ENCODE measurements around the gene HIPK4. TPM values are rescaled to one million over a fixed set of nuclear protein-coding genes. Genes with fewer than 3 reads are reported as not detected.
A peak's percentile ranks its signal among the peaks of the same experiment; 100 is the strongest.

The HIPK4 gene
- polyA plus RNA-seq, 3 donors, result 0.09 TPM; not detected in 2

GRCh38 chr19:40332669-40333068 is 57.3 kb downstream of the HIPK4 start:
- no peak overlapping the region for H3K4me2 ChIP-seq (replicated peaks; ENCODE audit: extremely low read depth, low read length, poor library complexity, severe bottlenecking)
- Mint-ChIP-seq H3K4me3 (no peak overlapping the region), H3K27me3 (ENCODE audit: low read depth in 3 of 3) (no peaks in the 10 kb centered on the region), H3K36me3 (peaks cover 66 to 89% of the 10 kb centered on the region in 2 donors), H3K9me3 (no peaks in the 10 kb centered on the region), H3K4me1 (no peaks in the 10 kb centered on the region), H3K27ac (no peak overlapping the region)
- H3K4me3 ChIP-seq (replicated peaks in 1 of 3; ENCODE audit: low read depth in 2 of 3, low read length in 3 of 3), result no peak overlapping the region
- no peaks in the 10 kb centered on the region for H4K20me1 ChIP-seq (ENCODE audit: insufficient read depth, low read length)
- WGBS (ENCODE audit: insufficient coverage), result no CpG with 5 or more reads among the region's 6 CpGs
- no peak overlapping the region for H3K9ac ChIP-seq (ENCODE audit: insufficient read depth, low read length, poor library complexity, severe bottlenecking)
- no peak for TF ChIP-seq CTCF (IDR thresholded peaks at IDR 0.05)
- H3K27me3 ChIP-seq (ENCODE audit: control insufficient read depth in 2 of 2, insufficient read depth in 2 of 2, low read length in 2 of 2), result no peaks in the 10 kb centered on the region
- H3K27ac ChIP-seq (ENCODE audit: low read depth in 1 of 2, low read length in 2 of 2), result no peak overlapping the region
- no peak for DNase-seq
- no peak overlapping the region for H2AFZ ChIP-seq (ENCODE audit: insufficient read depth, low read depth, low read length, poor library complexity, severe bottlenecking)
- peaks cover 79 to 88% of the 10 kb centered on the region in 2 donors for H3K36me3 ChIP-seq (replicated peaks in 1 of 2; ENCODE audit: control insufficient read depth in 1 of 2, insufficient read depth in 2 of 2, low read length in 2 of 2)
- intact Hi-C loops (cut with micrococcal nuclease), result no loop called here
- H3K4me1 ChIP-seq (ENCODE audit: control insufficient read depth in 1 of 2, insufficient read depth in 2 of 2, low read length in 2 of 2), result no peaks in the 10 kb centered on the region
- no peaks in the 10 kb centered on the region for H3K79me2 ChIP-seq (ENCODE audit: insufficient read depth, low read length)
- no peaks in the 10 kb centered on the region for H3K9me3 ChIP-seq (replicated peaks in 1 of 2; ENCODE audit: control insufficient read depth in 1 of 2, insufficient read depth in 1 of 2, low read length in 2 of 2)

- Histone ChIP-seq H2AFZ (ENCODE audit: insufficient read depth, low read depth, low read length, poor library complexity, severe bottlenecking) (no peak overlapping the region), H3K9me3 (replicated peaks in 1 of 2; ENCODE audit: control insufficient read depth in 1 of 2, insufficient read depth in 1 of 2, low read length in 2 of 2) (no peaks in the 10 kb centered on the region), H3K4me2 (replicated peaks; ENCODE audit: extremely low read depth, low read length, poor library complexity, severe bottlenecking) (no peak overlapping the region), H3K27ac (ENCODE audit: low read depth in 1 of 2, low read length in 2 of 2) (no peak overlapping the region), H3K36me3 (replicated peaks in 1 of 2; ENCODE audit: control insufficient read depth in 1 of 2, insufficient read depth in 2 of 2, low read length in 2 of 2) (peaks cover 84 to 94% of the 10 kb centered on the region in 2 donors), H3K4me3 (replicated peaks in 1 of 3; ENCODE audit: low read depth in 2 of 3, low read length in 3 of 3) (no peak overlapping the region), H3K79me2 (ENCODE audit: insufficient read depth, low read length) (no peaks in the 10 kb centered on the region), H3K9ac (ENCODE audit: insufficient read depth, low read length, poor library complexity, severe bottlenecking) (no peak overlapping the region), H3K4me1 (ENCODE audit: control insufficient read depth in 1 of 2, insufficient read depth in 2 of 2, low read length in 2 of 2) (no peaks in the 10 kb centered on the region), H4K20me1 (ENCODE audit: insufficient read depth, low read length) (no peaks in the 10 kb centered on the region), H3K27me3 (ENCODE audit: control insufficient read depth in 2 of 2, insufficient read depth in 2 of 2, low read length in 2 of 2) (no peaks in the 10 kb centered on the region)
- Mint-ChIP-seq H3K27me3 (ENCODE audit: low read depth in 3 of 3) (peaks cover 0 to 3% (median 0%) of the 10 kb centered on the region in 3 donors), H3K27ac (peak overlapping the region in 1 of 7 donors; percentile 15), H3K4me3 (no peak overlapping the region), H3K9me3 (no peaks in the 10 kb centered on the region), H3K36me3 (peaks cover 73 to 98% of the 10 kb centered on the region in 2 donors), H3K4me1 (no peaks in the 10 kb centered on the region)
- intact Hi-C loops (cut with micrococcal nuclease), result no loop called here
- TF ChIP-seq CTCF (IDR thresholded peaks at IDR 0.05), result no peak
- DNase-seq, result no peak
- 94% methylated on average over 5 of the region's 5 CpGs for WGBS (ENCODE audit: insufficient coverage)
These were observed 58.9 kb downstream of the HIPK4 start for GRCh38 chr19:40331052-40331451.

Small RNA genes within 50 kb of the gene (small RNA-seq; reads per million reads assigned to genes)
- gene MIR6796 (ENCODE audit: insufficient read length, low read depth) (not detected), gene RF00019 (ENCODE audit: insufficient read length, low read depth) (not detected)

Other genes starting within 250 kb of the HIPK4 start
- gene MAP3K10, start 198.8 kb downstream of the HIPK4 start, polyA plus RNA-seq, result 1 to 10 TPM in 1 of 3 donors, under 1 TPM in 1, not detected in 1; 0.05 to 9.1 TPM
- not detected for gene TTC9B, start 171.8 kb downstream of the HIPK4 start, polyA plus RNA-seq
- gene CCNP, start 163.5 kb downstream of the HIPK4 start, polyA plus RNA-seq, result under 1 TPM in 1 of 3 donors, not detected in 2; 0.12 TPM
- gene AKT2, start 104.8 kb downstream of the HIPK4 start, polyA plus RNA-seq, result 100 to 1,000 TPM in 1 of 3 donors, 10 to 100 TPM in 2; 11.4 to 122 (median 16.3) TPM
- 10 to 100 TPM in 1 of 3 donors, 1 to 10 TPM in 2; 7.6 to 10.2 (median 8.0) TPM for gene C19orf47, start 41.8 kb downstream of the HIPK4 start, polyA plus RNA-seq
- 100 to 1,000 TPM; 168 to 334 (median 170) TPM for gene PLD3, start 41.5 kb downstream of the HIPK4 start, polyA plus RNA-seq
- under 1 TPM in 2 of 3 donors, not detected in 1; 0.13 to 0.76 TPM for gene PRX, start 23.2 kb upstream of the HIPK4 start, polyA plus RNA-seq
- gene SERTAD1, start 35.8 kb upstream of the HIPK4 start, polyA plus RNA-seq, result 10 to 100 TPM; 21.0 to 55.9 (median 21.6) TPM
- 10 to 100 TPM; 30.4 to 57.2 (median 49.4) TPM for gene SERTAD3, start 54.2 kb upstream of the HIPK4 start, polyA plus RNA-seq
- 100 to 1,000 TPM; 299 to 625 (median 601) TPM for gene BLVRB, start 75.6 kb upstream of the HIPK4 start, polyA plus RNA-seq
- under 1 TPM in 1 of 3 donors, not detected in 2; 0.07 TPM for gene SPTBN4, start 76.8 kb upstream of the HIPK4 start, polyA plus RNA-seq
- gene SHKBP1, start 186.7 kb upstream of the HIPK4 start, polyA plus RNA-seq, result 100 to 1,000 TPM; 234 to 324 (median 284) TPM
- 10 to 100 TPM in 1 of 3 donors, 1 to 10 TPM in 2; 3.8 to 38.7 (median 8.0) TPM for gene LTBP4, start 211.2 kb upstream of the HIPK4 start, polyA plus RNA-seq

All from CD14-positive monocyte (primary cell).